ENCODE results near the gene MSRB1. TPM values are rescaled to one million over a fixed set of nuclear protein-coding genes. Genes with fewer than 3 reads are reported as not detected.

The MSRB1 gene
- total and polyA plus RNA-seq, 8 donors: 6.2 to 68.5 (median 31.2) TPM; not detected in 1

DNA sequence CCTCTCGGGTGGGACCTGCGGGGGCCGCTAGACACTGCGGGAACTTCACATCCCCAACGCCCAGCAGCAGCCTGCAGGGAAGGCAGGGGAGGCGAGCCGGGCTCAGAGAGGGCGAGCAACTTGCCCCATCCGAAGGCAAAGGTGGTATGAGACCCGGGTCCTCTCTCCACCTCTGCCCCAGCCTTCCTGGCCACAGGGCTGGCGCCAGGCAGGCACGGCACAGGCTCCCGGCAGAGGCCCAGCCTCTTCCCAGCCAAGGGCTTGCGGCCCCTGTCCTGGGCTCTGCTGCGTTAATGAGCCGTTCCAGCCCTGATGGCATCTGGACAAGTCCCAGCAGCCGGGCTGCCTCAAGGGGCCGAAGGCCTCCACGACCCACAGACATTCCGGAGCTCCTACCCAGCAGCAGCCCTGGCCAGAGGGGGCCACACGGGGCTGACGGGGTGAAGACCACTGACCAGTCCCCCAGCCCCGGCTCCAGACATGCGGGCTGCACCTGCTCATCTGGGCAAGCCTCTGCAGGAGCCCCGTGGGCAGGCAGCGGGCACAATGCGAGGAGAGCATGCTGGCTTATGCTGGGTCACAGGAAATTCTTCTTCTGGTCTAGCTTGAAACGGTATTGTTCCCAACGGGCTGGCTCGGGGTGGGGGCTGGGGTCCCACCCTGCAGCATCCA lies 23.5 kb downstream of the MSRB1 start:
- peak in 1 of 2 donors; percentile 5 for DNase-seq
- Histone ChIP-seq H3K4me1 (peaks cover 10 to 43% (median 27%) of the 10 kb centered on the region in 4 donors), H3K27ac (no peak overlapping the region), H3K27me3 (peaks cover 15 to 100% (median 74%) of the 10 kb centered on the region in 3 donors), H3K36me3 (no peaks in the 10 kb centered on the region), H3K4me3 (no peak overlapping the region), H3K9me3 (no peaks in the 10 kb centered on the region)
- TF ChIP-seq EP300 (IDR thresholded peaks at IDR 0.05): no peak
- TF ChIP-seq, protein P1, sequence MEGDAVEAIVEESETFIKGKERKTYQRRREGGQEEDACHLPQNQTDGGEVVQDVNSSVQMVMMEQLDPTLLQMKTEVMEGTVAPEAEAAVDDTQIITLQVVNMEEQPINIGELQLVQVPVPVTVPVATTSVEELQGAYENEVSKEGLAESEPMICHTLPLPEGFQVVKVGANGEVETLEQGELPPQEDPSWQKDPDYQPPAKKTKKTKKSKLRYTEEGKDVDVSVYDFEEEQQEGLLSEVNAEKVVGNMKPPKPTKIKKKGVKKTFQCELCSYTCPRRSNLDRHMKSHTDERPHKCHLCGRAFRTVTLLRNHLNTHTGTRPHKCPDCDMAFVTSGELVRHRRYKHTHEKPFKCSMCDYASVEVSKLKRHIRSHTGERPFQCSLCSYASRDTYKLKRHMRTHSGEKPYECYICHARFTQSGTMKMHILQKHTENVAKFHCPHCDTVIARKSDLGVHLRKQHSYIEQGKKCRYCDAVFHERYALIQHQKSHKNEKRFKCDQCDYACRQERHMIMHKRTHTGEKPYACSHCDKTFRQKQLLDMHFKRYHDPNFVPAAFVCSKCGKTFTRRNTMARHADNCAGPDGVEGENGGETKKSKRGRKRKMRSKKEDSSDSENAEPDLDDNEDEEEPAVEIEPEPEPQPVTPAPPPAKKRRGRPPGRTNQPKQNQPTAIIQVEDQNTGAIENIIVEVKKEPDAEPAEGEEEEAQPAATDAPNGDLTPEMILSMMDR (IDR thresholded peaks at IDR 0.05): no peak
- TF ChIP-seq POLR2A (IDR thresholded peaks at IDR 0.05): no peak
- no peak for TF ChIP-seq POLR2AphosphoS5 (IDR thresholded peaks at IDR 0.05)
- WGBS, 5 donors: 28 to 47% (median 39%) methylated on average over 9 to 30 of the region's 30 CpGs
- intact Hi-C loops (cut with DNase I; ENCODE audit: low total_unique reads): no loop called here

DNA sequence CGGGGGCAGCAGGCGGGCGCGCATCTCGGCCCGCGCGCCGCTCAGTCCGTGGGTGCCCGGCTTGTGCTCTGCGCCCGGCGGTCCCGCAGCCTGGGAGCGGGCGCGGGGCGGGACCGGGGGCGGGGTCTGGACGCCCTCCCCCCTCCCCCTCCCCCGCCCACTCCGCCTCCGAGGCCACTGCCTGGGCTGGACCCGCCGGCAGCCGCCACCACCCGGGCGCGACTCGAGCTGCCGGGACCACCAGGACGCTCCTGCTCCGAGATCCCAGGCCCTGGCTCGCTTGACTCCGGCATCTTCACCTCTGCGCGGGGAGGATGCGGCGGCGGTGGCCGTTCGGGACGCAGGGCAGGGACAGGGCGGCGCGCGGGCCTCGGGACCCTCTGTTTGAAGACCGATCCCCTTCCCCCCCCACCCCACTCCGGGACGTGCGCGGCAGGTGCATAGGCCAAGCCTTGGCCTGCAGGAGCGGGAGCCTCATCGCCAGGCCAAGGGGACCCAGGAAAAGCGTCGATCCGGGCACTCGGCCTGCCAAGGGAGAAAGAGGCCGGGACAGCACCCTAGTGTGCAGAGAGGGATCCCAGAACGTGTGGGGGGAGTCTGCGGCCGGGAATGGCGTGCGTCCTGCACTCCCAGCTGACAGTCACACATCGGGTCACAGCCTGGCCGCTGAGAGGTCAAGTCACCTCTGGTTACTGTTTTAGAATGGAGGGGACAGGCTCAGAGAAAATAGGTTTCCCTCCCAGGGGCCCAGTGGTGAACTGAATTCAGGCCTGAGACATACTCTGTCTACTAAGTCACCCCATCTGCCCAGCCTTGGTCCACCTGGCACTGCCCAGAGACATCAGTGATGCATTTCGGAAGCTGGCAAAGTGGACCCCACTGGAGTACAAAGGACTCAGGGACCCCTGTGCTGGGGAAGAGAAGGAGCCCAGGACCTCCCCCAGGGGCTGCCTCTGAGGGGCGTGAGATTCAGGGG lies 24.4 kb downstream of the MSRB1 start, which contains the start of gene HS3ST6:
TSS of gene HS3ST6 (minus strand) at position 65 of the 976 bp plus-strand sequence. CDS start 92 bp downstream, outside the sequence.
- H3K27ac ChIP-seq: no peak within 1 kb of the TSS
- intact Hi-C loops (cut with DNase I; ENCODE audit: low total_unique reads): no loop called here
- H3K9me3 ChIP-seq: no peaks in the 10 kb centered on the region
- 4 to 16% (median 6%) methylated on average over 16 to 68 of the region's 71 CpGs for WGBS, 5 donors
- TF ChIP-seq EP300 (IDR thresholded peaks at IDR 0.05): no peak
- no peak for TF ChIP-seq POLR2AphosphoS5 (IDR thresholded peaks at IDR 0.05)
- peaks cover 15 to 100% (median 74%) of the 10 kb centered on the region in 3 donors for H3K27me3 ChIP-seq
- peak within 1 kb of the TSS in 2 of 4 donors; percentile 8 to 24 for H3K4me3 ChIP-seq
- DNase-seq: peak in 1 of 2 donors; percentile 23
- peaks cover 11 to 43% (median 32%) of the 10 kb centered on the region in 4 donors for H3K4me1 ChIP-seq
- H3K36me3 ChIP-seq: no peaks in the 10 kb centered on the region

DNA sequence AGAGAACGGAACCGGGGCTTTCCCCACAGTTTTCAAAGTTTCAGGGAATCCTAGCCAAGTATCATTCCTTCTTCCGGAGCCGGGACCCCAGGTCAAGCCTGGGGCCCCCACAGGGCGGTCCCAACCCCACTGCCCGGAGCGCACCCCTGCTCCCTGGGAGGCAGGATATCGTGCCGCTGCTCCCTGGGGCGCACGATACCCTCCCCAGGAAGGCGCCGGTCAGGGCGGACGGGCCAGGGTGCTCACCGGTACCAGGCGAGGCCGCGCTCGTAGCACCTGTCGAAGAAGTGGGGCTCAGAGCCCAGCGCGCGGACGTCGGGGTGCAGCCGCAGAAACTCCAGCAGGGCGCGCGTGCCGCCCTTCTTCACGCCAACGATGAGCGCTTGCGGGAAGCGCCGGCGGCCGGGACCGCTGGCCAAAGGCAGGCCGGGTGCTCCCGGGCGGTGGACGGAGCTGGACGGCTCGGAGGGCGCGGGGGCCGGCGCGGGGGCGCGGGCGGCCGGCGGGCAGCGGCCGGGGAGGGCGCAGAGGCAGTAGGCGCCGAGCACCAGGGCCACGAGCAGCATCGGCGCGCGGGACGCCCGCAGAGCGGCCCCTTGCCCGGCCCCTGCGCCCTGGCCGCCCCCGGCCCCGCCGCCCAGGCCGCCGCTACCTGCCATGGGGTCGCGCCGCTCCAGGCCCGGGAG lies 25.2 kb downstream of the MSRB1 start:
- H3K27ac ChIP-seq: no peak overlapping the region
- peak overlapping the region in 1 of 4 donors; percentile 24 for H3K4me3 ChIP-seq
- intact Hi-C loops (cut with DNase I; ENCODE audit: low total_unique reads): no loop called here
- 1 to 3% (median 2%) methylated on average over 12 to 77 of the region's 81 CpGs for WGBS, 5 donors
- peaks cover 6 to 45% (median 33%) of the 10 kb centered on the region in 4 donors for H3K4me1 ChIP-seq
- peaks cover 14 to 97% (median 67%) of the 10 kb centered on the region in 3 donors for H3K27me3 ChIP-seq
- no peaks in the 10 kb centered on the region for H3K36me3 ChIP-seq
- H3K9me3 ChIP-seq: no peaks in the 10 kb centered on the region
- TF ChIP-seq POLR2A (IDR thresholded peaks at IDR 0.05) (no peak), EP300 (IDR thresholded peaks at IDR 0.05) (no peak), POLR2AphosphoS5 (IDR thresholded peaks at IDR 0.05) (no peak)
- TF ChIP-seq, protein P1 (IDR thresholded peaks at IDR 0.05): no peak
- peak in 1 of 2 donors; percentile 23 for DNase-seq

DNA sequence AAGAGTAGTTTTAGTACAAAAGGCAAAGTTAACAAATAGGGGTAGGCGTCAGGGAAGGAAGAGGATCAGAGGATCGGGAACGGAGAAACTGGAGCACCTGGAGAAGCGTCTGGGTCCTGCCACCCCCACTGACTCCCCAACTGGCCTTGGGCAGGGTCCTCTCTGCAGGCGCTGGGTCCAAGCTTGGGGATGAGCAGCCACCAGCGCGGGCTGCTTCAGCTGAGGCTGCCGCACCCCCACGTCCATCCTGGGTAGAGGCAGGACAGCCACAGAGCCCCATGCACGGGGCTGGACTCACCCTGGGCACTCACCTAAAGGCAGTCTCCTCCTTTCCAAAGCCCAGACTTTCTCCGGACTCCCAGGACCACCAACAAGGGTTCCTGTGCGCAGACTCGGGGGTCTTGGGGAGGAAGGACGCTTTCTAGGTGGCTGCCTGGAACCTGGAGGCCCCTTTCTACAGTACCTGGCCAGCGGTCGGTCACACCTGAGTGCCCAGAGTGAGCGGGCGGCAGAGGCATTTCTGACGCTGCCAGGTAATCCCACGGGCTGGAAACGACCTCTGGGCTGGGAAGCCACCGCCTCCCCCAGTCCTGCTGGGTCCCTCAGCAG lies 25.8 kb downstream of the MSRB1 start:
- H3K4me3 ChIP-seq: peak overlapping the region in 1 of 4 donors; percentile 24
- intact Hi-C loops (cut with DNase I; ENCODE audit: low total_unique reads): no loop called here
- H3K27ac ChIP-seq: no peak overlapping the region
- H3K36me3 ChIP-seq: no peaks in the 10 kb centered on the region
- H3K4me1 ChIP-seq: peaks cover 6 to 45% (median 36%) of the 10 kb centered on the region in 4 donors
- 6 to 20% (median 13%) methylated on average over 10 to 22 of the region's 22 CpGs for WGBS, 5 donors
- TF ChIP-seq POLR2AphosphoS5 (IDR thresholded peaks at IDR 0.05) (no peak), POLR2A (IDR thresholded peaks at IDR 0.05) (no peak), EP300 (IDR thresholded peaks at IDR 0.05) (no peak)
- TF ChIP-seq, protein P1 (IDR thresholded peaks at IDR 0.05): no peak
- peaks cover 11 to 92% (median 63%) of the 10 kb centered on the region in 3 donors for H3K27me3 ChIP-seq
- no peaks in the 10 kb centered on the region for H3K9me3 ChIP-seq
- DNase-seq: peak in 1 of 2 donors; percentile 13

Measured in stomach (tissue), 9 donors.